ENCODE data around the gene STPG2.
"Not testable (repeated sequence)": the region's sequence is repeated elsewhere in the genome, so short reads cannot be mapped to it uniquely, and the experiment has no call there.

Gene STPG2

GRCh38 chr4:97950836-97951235 is 192.4 kb downstream of the STPG2 start:
- no peak for DNase-seq

- no peak for DNase-seq
Observed at GRCh38 chr4:97942951-97943350, 200.3 kb downstream of the STPG2 start.

- no peak for DNase-seq
Observed at GRCh38 chr4:97942137-97942536, 201.1 kb downstream of the STPG2 start.

- DNase-seq, result no peak
Observed at GRCh38 chr4:97938141-97938540, 205.1 kb downstream of the STPG2 start.

- no peak for DNase-seq
Observed at GRCh38 chr4:97924341-97924958, 218.8 kb downstream of the STPG2 start.

- no peak for DNase-seq
Observed at GRCh38 chr4:97923096-97923495, 220.2 kb downstream of the STPG2 start.

- DNase-seq, result no peak
Observed at GRCh38 chr4:97917115-97917514, 226.2 kb downstream of the STPG2 start.

GRCh38 chr4:97912156-97912555 is 231.1 kb downstream of the STPG2 start:
- DNase-seq, result no peak

GRCh38 chr4:97911236-97911906 is 231.9 kb downstream of the STPG2 start:
- no peak for DNase-seq

- no peak for DNase-seq
Observed at GRCh38 chr4:97910005-97910404, 233.3 kb downstream of the STPG2 start.

- not testable (repeated sequence) for DNase-seq
Observed at GRCh38 chr4:97903436-97904189, 239.7 kb downstream of the STPG2 start.

GRCh38 chr4:97900229-97900628 is 243.0 kb downstream of the STPG2 start:
- DNase-seq, result no peak

- no peak for DNase-seq
Observed at GRCh38 chr4:97892592-97893266, 250.5 kb downstream of the STPG2 start.

GRCh38 chr4:97879942-97880341 is 263.3 kb downstream of the STPG2 start:
- DNase-seq, result no peak

GRCh38 chr4:97868097-97868496 is 275.2 kb downstream of the STPG2 start:
- no peak for DNase-seq

GRCh38 chr4:97867557-97868091 is 275.7 kb downstream of the STPG2 start:
- no peak for DNase-seq

GRCh38 chr4:97866821-97867556 is 276.3 kb downstream of the STPG2 start:
- DNase-seq, result no peak

GRCh38 chr4:97851115-97851514 is 292.2 kb downstream of the STPG2 start:
- no peak for DNase-seq

- DNase-seq, result no peak
Observed at GRCh38 chr4:97845758-97846157, 297.5 kb downstream of the STPG2 start.

GRCh38 chr4:97841512-97841911 is 301.8 kb downstream of the STPG2 start:
- no peak for DNase-seq

GRCh38 chr4:97836662-97837061 is 306.6 kb downstream of the STPG2 start:
- no peak for DNase-seq

Measured in hypothalamus (tissue), 51 donors.